Brain microvascular endothelial cell (primary cell): Measurements from ENCODE around the gene ADM.

Source experiments
- DNase-seq: peaks from one replicate; pipeline ENCODE4 v3.0.0-alpha.2; 2020
- H3K27ac ChIP-seq: fragments of 250-450 bp; sonication (Bioruptor Pico); 2 replicates; pipeline ENCODE4 v1.5.1; 2020; ENCODE audit warnings: mild to moderate bottlenecking, moderate library complexity
- H3K27me3 ChIP-seq: fragments of 250-450 bp; sonication (Bioruptor Pico); replicated peaks from 2 replicates; pipeline ENCODE4 v1.5.1; 2020; ENCODE audit warnings: mild to moderate bottlenecking
- H3K36me3 ChIP-seq: fragments of 250-450 bp; sonication (Bioruptor Pico); replicated peaks from 2 replicates; pipeline ENCODE4 v1.5.1; 2020; ENCODE audit warnings: mild to moderate bottlenecking
- H3K4me3 ChIP-seq: 2 replicates; pipeline ENCODE4 v1.5.1; 2011; ENCODE audit warnings: low read depth, mild to moderate bottlenecking, control low read depth, low read length, moderate library complexity
- in situ Hi-C: cut with HindIII; loops from 2 replicates; pipeline ENCODE4 v1.10.0; 2017; ENCODE audit warnings: low sequenced_read_pairs, low pct_ligation_motif_present
- TF ChIP-seq, protein P1 (sequence below): IDR thresholded peaks from 2 replicates; pipeline ENCODE4 v1.5.1; 2011; ENCODE audit warnings: low read depth, mild to moderate bottlenecking, moderate library complexity, low read length, control low read depth, inconsistent platforms; ENCODE audit errors: missing control alignments

Gene ADM

DNA sequence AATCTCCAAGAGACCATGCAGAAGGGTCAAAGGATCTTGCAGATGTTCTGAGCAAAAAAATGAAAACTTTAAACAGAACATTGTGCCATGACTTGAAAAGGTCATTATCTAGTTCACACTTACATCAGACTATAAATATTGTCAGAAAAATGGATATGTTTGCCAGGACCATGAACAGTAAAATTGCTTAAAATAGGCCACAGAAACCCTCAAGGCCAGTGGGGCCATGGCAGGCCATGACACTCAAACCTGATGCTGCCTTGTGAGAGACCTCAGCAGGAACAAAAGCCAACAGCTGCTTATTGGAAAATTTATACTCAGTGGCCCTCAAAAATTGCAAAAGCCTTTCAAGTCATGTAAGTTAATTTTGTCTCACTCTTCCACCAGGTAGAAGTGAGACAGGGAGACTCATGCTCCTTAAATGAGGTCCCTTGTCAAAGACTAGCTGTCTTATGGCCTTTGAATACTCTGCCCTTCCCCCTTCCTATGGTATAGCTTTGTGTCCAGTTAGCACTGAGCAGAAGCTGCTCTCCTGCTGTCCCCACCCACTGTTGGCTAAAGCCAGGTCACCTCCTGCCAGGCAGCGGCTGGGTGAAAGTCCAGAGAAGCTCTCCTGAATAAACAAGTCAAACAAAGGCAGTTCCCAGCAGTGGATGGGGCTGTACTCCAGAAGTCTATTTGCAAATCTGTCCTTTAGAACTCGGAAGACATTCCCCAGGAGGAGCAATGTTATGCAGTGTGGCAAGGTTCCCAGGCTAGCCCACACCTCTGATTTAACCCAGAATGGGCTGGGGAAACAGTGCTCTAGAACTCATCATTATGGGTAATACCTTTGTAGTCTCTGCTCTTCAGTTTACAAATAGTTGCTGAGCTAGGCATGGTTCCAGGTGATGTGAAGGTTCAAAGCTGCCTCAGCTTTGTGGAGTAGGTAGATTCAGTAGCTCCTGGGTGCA lies 21.4 kb downstream of the ADM start:
- DNase-seq, result no peak
- H3K4me3 ChIP-seq, result no peak overlapping the region
- TF ChIP-seq, protein P1, sequence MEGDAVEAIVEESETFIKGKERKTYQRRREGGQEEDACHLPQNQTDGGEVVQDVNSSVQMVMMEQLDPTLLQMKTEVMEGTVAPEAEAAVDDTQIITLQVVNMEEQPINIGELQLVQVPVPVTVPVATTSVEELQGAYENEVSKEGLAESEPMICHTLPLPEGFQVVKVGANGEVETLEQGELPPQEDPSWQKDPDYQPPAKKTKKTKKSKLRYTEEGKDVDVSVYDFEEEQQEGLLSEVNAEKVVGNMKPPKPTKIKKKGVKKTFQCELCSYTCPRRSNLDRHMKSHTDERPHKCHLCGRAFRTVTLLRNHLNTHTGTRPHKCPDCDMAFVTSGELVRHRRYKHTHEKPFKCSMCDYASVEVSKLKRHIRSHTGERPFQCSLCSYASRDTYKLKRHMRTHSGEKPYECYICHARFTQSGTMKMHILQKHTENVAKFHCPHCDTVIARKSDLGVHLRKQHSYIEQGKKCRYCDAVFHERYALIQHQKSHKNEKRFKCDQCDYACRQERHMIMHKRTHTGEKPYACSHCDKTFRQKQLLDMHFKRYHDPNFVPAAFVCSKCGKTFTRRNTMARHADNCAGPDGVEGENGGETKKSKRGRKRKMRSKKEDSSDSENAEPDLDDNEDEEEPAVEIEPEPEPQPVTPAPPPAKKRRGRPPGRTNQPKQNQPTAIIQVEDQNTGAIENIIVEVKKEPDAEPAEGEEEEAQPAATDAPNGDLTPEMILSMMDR, result no peak
- in situ Hi-C loops, result no loop called here
- H3K27me3 ChIP-seq, result no peaks in the 10 kb centered on the region
- peak overlapping the region; percentile 82 for H3K27ac ChIP-seq
- H3K36me3 ChIP-seq, result no peaks in the 10 kb centered on the region

DNA sequence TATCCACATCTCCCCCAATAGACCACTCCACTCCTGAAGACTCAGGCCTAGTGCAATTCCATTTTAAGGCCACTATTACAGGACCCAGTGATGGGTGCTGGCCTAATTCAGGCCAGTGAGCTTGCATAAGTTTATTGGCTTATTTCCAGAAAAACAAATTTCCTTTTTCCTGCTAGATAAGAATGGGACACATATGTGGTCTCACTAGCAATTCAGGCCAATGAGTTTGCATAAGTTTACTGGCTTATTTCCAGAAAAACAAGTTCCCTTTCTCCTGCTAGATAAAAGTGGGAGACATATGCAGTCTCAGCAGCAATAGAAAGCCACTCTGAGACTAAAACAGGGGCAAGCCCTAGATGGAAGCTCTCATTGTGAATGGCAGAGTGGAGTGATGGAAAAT lies 22.4 kb downstream of the ADM start:
- Histone ChIP-seq H3K4me3 (no peak overlapping the region), H3K27me3 (no peaks in the 10 kb centered on the region), H3K27ac (peak overlapping the region; percentile 82), H3K36me3 (no peaks in the 10 kb centered on the region)
- TF ChIP-seq, protein P1, result no peak
- in situ Hi-C loops, result no loop called here
- peak; percentile 51 for DNase-seq

DNA sequence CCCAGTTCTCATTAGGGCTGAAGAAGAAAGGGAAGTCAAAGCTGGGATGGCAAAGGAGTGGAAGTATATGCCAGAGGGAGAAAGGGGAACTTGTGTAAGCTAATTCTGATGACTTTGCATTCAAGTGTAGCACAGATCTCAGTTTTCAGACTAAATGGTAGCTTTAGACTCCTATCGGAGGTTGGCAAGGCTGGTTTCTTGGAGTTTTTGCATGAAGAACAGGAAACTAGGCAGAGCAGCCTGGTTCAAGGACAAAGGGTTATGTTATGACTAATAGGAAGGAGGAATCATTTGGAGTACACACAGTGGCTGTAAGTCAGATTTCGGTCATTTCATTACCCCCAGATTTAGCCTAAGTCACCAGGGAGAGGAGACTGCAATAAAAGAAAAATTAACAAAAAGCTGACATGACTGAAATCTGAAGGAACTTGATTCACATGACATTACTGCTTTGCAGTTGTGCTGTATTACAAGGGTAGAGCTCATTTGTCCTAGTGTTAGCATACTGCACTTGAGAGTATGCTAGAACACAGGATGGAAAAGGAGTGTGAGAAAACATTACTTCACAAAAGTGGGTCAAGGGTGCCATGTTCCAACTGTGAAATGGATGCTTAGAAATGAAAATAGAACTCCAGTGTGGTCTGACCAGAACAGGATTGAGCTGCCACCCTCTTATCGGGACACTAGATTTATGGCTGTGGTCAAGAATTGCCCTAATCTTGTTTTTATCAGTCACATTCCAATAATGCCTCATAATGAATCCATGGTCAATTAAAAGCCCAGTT lies 23.6 kb downstream of the ADM start:
- TF ChIP-seq, protein P1, result no peak
- Histone ChIP-seq H3K4me3 (no peak overlapping the region), H3K36me3 (no peaks in the 10 kb centered on the region), H3K27me3 (no peaks in the 10 kb centered on the region), H3K27ac (peak overlapping the region; percentile 57)
- in situ Hi-C loops, result no loop called here
- DNase-seq, result peak; percentile 32

DNA sequence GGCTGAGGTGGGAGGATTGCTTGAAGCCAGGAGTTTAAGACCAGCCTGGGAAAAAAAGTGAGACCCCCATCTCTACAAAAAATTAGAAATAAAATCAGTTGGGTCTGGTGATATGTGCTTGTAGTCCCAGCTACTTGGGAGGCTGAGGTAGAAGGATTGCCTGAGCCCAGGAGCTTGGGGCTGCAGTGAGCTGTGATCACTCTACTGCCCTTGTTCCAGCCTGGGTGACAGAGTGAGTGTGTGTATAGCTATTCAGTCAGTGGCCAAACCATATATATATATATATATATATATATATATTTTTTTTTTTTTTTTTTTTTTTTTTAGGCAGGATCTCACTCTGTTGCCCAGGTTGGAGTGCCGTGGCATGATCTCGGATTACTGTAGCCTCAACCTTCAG lies 24.5 kb downstream of the ADM start:
- in situ Hi-C loops, result no loop called here
- H3K4me3 ChIP-seq, result no peak overlapping the region
- H3K27me3 ChIP-seq, result no peaks in the 10 kb centered on the region
- DNase-seq, result no peak
- H3K36me3 ChIP-seq, result no peaks in the 10 kb centered on the region
- TF ChIP-seq, protein P1, result no peak
- H3K27ac ChIP-seq, result peak overlapping the region; percentile 72

DNA sequence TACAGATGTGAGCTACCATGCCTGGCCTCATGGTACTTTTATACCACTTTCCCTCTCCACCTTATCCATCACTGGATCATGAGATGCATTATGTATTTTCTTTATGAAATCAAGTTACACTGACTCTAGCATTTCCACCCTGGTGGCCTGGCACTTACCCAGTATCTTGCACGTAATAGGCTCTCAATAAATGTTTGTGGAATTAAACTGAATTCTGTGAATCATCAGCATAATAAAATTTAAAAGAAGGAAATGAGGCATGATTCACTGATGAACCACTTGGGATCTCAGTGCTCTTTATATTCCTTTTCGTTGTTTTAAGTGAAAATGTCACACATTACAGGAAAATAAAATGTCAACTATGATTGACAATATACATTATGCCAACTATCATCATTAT lies 25.1 kb downstream of the ADM start:
- H3K27me3 ChIP-seq, result no peaks in the 10 kb centered on the region
- peak overlapping the region; percentile 72 for H3K27ac ChIP-seq
- no peak overlapping the region for H3K4me3 ChIP-seq
- in situ Hi-C loops, result no loop called here
- H3K36me3 ChIP-seq, result no peaks in the 10 kb centered on the region
- peak; percentile 93 for DNase-seq
- TF ChIP-seq, protein P1, result no peak
